ELR (cell line): ENCODE data around the gene GRIK3.

Experiments
- DNase-seq: peaks from one replicate; pipeline ENCODE4 v3.0.0-alpha.2; 2015; ENCODE audit warnings: low read depth

GRIK3 gene

GRCh38 chr1:37043101-37043500 is 8.8 kb upstream of the GRIK3 start:
- no peak for DNase-seq

DNA sequence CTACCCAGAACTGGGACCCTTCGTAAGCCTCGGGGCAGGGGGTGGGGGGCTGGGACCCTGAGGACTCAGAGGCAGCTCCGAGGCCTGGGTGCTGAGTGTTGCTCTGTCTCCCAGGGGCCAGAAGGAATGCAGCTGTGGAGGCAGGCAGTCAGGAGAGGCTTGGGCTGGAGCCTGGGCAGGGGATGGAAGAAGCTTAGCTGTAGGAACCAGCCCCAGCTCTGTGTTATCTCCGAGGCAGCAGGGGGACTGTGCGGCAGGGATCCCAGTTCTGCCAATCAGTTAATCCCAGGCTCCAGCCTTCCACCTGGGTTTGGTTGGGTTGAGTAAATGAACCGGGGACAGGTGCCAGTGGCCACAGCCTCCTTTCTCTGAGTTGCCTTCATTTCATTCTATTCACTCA is 8.2 kb upstream of the GRIK3 start:
- no peak for DNase-seq

GRCh38 chr1:37041483-37041882 is 7.2 kb upstream of the GRIK3 start:
- DNase-seq = no peak

DNA sequence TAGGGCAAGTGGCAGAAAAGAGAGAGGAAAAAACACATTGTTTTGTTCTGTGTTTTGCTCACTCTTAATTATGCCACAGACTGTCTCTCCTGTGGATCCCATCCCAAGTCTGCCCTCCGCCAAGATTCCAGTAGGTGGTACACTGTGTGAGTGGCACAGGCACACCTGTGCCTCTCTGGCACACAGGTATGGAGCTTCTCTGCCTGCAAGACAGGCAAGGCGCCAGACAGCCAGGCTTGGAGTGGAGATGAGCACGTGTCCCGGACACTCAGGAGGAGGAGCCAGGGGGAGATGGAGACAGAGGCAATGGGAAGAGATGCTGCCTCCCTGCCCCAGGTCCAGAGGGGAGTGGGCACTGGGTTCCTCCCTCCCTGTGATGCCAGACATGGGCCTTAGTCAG is 6.5 kb upstream of the GRIK3 start:
- DNase-seq = no peak

DNA sequence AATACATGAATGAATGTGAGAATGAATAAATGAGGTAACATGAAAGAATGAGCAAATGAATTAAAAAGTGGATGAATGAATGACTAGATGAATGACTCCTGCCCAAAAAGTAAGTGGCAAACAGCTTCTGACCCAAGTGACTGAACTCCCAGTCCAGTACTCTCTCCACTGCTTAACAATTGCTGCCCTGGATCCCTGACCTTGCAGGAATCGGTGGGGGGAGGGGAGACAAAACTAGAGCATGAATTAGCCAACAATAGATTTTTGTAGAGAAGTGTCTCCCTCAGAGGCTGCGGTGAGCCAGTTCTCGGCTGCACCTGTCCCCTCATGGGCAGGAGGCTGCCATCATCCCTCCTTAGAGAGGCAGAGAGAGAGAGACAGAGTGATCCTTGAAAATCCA is 5.9 kb upstream of the GRIK3 start:
- DNase-seq = no peak

- peak; percentile 25 for DNase-seq
These were observed 4.1 kb upstream of the GRIK3 start for GRCh38 chr1:37038227-37039093.

DNA sequence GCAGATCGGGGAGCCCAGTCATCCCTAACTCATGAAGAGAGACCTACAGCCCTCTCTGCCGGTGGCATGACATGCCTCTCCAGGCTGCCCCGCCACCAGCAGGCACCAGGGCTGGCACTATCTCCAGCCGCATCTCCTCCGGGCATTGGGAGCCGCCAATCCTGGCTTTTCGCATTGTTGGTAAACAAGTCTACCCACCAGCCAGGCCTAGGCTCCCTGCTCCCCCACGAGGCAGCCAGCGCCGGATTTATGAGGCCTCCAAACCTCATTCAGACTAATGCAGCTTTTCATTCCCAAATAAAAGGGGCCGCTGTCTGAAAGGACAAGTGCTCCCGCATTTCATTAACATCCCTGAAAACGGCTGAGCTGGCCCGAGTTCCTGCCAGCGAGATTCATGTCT is 3.4 kb upstream of the GRIK3 start:
- DNase-seq = no peak

GRCh38 chr1:37036667-37037053 is 2.3 kb upstream of the GRIK3 start:
- no peak for DNase-seq

GRCh38 chr1:37035796-37036666 is 1.7 kb upstream of the GRIK3 start:
- no peak for DNase-seq

DNA sequence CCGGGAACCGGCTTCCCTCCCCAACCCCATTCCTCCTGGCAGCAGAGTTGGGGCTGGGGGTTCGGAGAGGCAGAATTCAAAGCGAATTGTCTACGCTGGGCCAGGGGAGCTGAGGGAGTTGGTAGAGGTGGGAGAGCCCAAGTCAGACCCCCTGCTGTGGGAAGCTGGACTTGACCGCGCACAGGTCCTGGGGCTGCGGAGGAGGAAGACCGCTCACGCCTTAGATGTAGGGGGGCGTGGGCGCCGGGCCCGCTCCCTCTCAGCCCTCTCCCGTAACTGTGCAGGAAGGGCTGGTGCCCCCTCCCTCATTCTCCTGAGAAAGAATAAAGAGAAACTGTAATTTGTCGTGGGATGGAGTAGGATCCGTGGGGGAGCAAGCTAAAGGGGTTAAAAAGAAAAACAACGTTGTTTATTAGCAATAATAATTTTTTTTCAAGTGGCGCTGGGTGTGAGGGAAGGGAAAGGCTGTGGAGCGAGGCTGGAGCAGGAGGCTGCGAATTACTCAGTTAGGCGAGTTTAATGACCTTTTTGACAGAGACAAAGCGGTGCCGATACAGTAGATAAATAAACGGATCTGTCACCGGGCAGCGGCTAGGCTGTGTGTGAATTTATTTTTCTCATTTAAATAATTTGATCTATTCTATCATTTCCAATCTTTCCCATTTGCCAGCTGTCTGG is 838 bp upstream of the GRIK3 start:
- no peak for DNase-seq

DNA sequence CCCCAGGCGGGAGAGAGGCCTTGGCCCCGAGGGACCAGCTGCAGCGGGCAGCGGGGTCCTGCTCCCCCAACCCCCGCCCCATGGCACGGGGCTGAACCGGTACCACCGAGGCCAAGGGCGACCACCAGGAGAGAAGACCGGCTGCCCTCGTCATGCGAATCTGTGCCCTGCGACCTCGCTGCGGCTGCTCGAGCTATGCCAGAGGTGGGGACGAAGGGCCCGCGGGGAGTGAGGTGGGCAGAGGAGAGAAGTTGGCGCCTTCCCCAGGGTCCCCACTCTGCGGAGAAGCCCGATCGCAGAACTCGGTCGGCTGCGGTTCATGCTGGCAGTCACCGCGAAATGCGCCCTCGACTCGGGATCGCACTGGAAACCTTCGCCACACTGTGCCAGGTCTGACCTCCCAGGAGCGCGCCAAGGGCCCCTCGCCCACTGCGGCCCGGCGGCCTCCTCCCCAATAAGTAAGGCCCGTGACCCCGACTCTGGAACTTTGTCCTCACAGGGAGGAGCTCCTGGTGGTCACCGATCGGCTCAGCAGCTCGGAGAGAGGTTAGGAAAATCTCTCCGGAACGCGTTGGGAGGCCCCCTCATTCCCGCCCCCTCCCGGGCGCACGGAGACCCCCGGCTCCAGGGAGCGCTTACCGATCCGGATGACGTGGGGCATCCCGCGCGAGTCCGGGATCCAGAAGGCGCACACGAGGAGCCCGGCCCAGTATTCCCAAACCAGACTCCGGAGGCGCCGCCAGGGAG is 787 bp downstream of the GRIK3 start:
- DNase-seq = no peak

- DNase-seq = no peak
These were observed 1.5 kb downstream of the GRIK3 start for GRCh38 chr1:37032660-37033354.

DNA sequence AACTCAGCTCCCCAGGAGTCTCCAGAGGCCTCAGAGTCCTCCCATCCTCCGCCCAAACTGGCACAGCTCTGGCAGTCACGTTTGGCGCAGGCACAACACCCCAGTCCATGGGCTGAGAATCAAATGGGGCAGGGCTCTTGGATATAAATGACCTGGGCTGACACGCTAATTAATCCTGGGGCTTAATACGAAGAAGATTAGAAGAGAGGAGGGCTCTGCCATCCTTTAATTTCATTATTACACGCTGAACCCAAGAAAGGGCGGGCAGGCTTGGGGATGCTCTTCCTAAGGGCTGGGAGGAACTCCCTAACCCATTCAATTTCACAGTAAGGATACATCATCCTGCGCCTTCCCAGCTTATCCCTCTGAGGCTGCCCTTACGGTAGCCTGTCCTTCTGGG is 2.4 kb downstream of the GRIK3 start:
- DNase-seq = no peak

DNA sequence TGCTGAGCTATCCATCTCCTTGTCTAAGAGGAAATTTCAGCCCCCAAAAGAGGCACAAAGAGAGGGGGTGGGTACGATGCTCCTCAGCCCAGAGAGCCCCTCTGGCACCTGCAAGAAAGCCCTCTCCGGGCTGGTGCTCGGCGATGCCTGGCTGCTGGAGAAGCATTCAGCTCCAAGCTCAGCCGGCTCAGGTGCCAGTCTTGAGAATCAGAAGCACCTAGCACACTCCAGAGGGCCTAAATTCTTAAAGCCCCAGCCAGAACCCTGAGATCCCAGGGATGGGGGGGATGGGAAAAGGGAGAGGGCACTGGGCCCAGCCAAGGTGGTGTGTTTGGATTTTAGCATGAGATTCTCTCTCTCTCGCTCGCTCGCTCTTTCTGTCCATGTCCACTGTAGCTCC is 2.9 kb downstream of the GRIK3 start:
- DNase-seq = no peak

- no peak for DNase-seq
These were observed 5.2 kb downstream of the GRIK3 start for GRCh38 chr1:37028981-37029617.

DNA sequence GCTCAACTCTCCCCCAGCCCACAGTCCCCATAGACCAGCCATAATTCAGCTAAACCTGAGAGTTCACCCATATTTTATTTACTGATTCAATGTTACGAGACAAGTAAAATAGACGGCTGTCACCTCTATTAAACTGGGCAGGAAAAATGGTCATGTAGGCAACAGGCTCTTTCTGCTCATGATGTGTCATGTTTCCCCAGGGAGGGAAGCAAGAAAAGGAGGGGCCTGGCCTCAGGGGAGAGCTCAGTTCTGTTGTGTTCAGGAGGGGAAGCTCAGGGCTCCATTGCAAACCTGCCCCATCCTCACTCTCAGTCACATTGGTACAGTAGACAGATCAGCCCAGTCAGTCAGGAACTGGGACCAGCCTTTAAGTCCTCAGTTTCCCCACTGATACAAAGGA is 12.8 kb downstream of the GRIK3 start:
- no peak for DNase-seq

DNA sequence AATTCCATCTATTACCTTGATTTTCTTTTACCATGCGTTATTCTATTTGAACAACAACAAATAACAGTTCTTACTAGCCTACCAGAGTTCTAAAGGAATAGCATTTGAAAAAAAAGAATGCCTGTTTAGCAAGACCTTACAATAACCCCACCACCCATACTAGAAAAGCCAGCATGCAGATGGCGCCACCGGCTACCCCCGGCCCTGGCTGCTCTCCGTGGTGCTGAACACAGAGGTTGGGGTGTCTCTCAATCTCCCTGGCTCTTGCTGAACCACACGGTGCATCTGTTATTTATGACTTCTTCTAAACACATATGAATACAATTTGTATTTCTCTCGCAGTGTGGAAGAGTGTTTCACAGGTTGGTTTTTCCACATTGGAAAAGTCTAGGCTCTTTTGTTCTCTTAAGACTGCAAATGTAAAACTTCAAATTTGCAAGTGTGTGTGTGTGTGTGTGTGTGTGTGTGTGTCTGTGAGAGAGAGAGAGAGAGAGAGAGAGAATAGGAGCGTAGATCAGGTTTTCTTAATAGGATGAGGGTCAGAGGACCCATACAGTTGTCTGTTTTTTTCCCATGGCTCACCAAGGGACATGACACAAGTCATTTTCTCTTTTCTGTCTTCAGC is 13.6 kb downstream of the GRIK3 start:
- peak; percentile 10 for DNase-seq

- no peak for DNase-seq
These were observed 15.8 kb downstream of the GRIK3 start for GRCh38 chr1:37018510-37018909.

DNA sequence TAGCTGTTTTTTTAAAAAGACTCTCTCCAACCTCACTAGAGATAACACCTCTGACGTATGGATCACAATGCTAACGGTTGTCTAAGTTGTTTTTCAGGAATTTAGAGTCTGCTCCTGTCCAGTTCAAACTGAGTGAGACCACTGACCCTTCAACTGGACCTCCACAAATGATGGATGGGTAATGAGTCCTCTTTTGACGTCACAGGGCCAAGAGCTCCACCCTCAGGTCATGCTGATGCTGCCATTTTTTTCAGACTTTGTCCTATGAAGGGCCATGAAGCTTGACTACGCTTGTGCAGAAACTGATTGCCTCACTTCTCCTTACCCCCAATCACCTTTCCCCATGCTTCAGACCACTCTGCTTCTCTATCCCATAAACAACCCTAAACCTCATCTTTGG is 16.6 kb downstream of the GRIK3 start:
- no peak for DNase-seq

DNA sequence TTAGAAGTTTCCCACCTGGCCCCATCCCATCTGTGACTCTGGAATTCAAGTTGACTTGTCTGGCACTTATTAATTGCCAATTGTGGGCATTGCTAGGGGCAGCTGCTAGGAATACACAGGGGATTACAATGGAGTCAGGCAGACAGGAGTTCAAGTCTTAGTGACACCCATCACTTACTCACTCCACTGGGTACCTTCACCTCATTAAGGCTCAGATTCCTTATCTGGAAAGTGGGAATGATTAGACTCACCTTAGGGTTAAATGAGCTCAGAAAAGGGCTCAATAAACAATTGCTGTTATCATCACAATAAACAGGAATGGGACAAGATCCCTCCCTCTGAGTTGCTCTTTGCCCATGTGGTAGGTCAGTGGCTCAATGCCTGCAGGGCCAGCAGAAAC is 18.2 kb downstream of the GRIK3 start:
- DNase-seq = no peak
